Calu3 (cell line): Measurements from ENCODE around the gene VSTM2B. TPM values are rescaled to one million over a fixed set of nuclear protein-coding genes. Genes with fewer than 3 reads are reported as not detected.

ENCODE experiments used
- BruUV-seq: library from RNA; stranded (reverse); fragments of 400-500 nt; replicated peaks from 2 replicates; lab custom pipeline; 2021; lab: Mats Ljungman, UMichigan
- CTCF ChIA-PET: fragments of 300-600 bp; sonication (Branson Sonifier 250); formaldehyde crosslinking; loops from one replicate; lab custom pipeline; 2022; ENCODE audit warnings: antibody characterized with exemption; lab: Charles Lee
- DNase-seq: peaks from one replicate; pipeline ENCODE4 v3.0.0; 2022
- H3K27ac Mint-ChIP-seq: one replicate; pipeline ENCODE4 v1.8.0; 2022; ENCODE audit warnings: mixed read lengths; ENCODE audit not compliant: unreplicated experiment
- H3K27me3 Mint-ChIP-seq: one replicate; pipeline ENCODE4 v1.8.0; 2022; ENCODE audit warnings: mixed read lengths; ENCODE audit not compliant: unreplicated experiment
- H3K36me3 Mint-ChIP-seq: one replicate; pipeline ENCODE4 v1.8.0; 2022; ENCODE audit warnings: mild to moderate bottlenecking, moderate library complexity, mixed read lengths; ENCODE audit not compliant: insufficient read depth, unreplicated experiment
- H3K4me1 Mint-ChIP-seq: one replicate; pipeline ENCODE4 v1.8.0; 2022; ENCODE audit warnings: mild to moderate bottlenecking, low read depth, mixed read lengths; ENCODE audit not compliant: unreplicated experiment
- H3K4me3 Mint-ChIP-seq: one replicate; pipeline ENCODE4 v1.8.0; 2022; ENCODE audit warnings: mild to moderate bottlenecking, low read depth, moderate library complexity, mixed read lengths; ENCODE audit not compliant: unreplicated experiment
- H3K9me3 Mint-ChIP-seq: one replicate; pipeline ENCODE4 v1.8.0; 2022; ENCODE audit warnings: low read depth, mixed read lengths; ENCODE audit not compliant: unreplicated experiment
- intact Hi-C: fragments of 100-400 bp; cut with micrococcal nuclease; formaldehyde crosslinking; loops from one replicate; pipeline ENCODE4 v1.10.0; 2022; ENCODE audit not compliant: unreplicated experiment
- total RNA-seq: library from RNA; stranded (reverse); gene quantifications from 2 replicates; pipeline ENCODE4 v1.2.3, GENCODE V29; 2022
- TF ChIP-seq, protein P1 (sequence below): fragments of 200-600 bp; IDR thresholded peaks from one replicate; pipeline ENCODE4 v1.8.0; 2022; ENCODE audit warnings: antibody characterized with exemption; ENCODE audit not compliant: unreplicated experiment

VSTM2B gene
- total RNA-seq, 1 experiment from 2014 or later, result not detected

GRCh38 chr19:29605653-29606419 lies 80.0 kb downstream of the VSTM2B start, which contains the start of gene POP4:
Gene POP4 (plus strand): TSS chr19:29606283. CDS start chr19:29606319, 36 bp downstream.
- Mint-ChIP-seq H3K27ac (peak within 1 kb of the TSS; percentile 98), H3K27me3 (no peaks in the 10 kb centered on the region), H3K36me3 (peaks cover 18% of the 10 kb centered on the region), H3K4me3 (peak within 1 kb of the TSS; percentile 90), H3K4me1 (no peaks in the 10 kb centered on the region), H3K9me3 (no peaks in the 10 kb centered on the region)
- CTCF ChIA-PET, result interaction anchor here (1.0 to 1.4 kb wide), 4 partner anchors 13 to 154 kb away, joined by 3 to 4 read pairs (median 3); partner anchors contain the start of gene PLEKHF1
- TSS peak; percentile 79 for BruUV-seq
- intact Hi-C loops, result no loop called here
- DNase-seq, result peak; percentile 95
- TF ChIP-seq, protein P1, sequence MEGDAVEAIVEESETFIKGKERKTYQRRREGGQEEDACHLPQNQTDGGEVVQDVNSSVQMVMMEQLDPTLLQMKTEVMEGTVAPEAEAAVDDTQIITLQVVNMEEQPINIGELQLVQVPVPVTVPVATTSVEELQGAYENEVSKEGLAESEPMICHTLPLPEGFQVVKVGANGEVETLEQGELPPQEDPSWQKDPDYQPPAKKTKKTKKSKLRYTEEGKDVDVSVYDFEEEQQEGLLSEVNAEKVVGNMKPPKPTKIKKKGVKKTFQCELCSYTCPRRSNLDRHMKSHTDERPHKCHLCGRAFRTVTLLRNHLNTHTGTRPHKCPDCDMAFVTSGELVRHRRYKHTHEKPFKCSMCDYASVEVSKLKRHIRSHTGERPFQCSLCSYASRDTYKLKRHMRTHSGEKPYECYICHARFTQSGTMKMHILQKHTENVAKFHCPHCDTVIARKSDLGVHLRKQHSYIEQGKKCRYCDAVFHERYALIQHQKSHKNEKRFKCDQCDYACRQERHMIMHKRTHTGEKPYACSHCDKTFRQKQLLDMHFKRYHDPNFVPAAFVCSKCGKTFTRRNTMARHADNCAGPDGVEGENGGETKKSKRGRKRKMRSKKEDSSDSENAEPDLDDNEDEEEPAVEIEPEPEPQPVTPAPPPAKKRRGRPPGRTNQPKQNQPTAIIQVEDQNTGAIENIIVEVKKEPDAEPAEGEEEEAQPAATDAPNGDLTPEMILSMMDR, result no peak

- H3K27ac Mint-ChIP-seq, result peak overlapping the region; percentile 98
- no peaks in the 10 kb centered on the region for H3K27me3 Mint-ChIP-seq
- intact Hi-C loops, result no loop called here
- no peaks in the 10 kb centered on the region for H3K9me3 Mint-ChIP-seq
- peaks cover 18% of the 10 kb centered on the region for H3K36me3 Mint-ChIP-seq
- BruUV-seq, result no TSS peak
- TF ChIP-seq, protein P1, result no peak
- DNase-seq, result no peak
- peak overlapping the region; percentile 90 for H3K4me3 Mint-ChIP-seq
- H3K4me1 Mint-ChIP-seq, result no peaks in the 10 kb centered on the region
- CTCF ChIA-PET, result interaction anchor here (1.0 to 1.4 kb wide), 3 partner anchors 59 to 154 kb away, joined by 3 to 4 read pairs (median 3); partner anchors contain the start of gene PLEKHF1
Measured at GRCh38 chr19:29606420-29606747, 80.6 kb downstream of the VSTM2B start.

- TF ChIP-seq, protein P1, result no peak
- CTCF ChIA-PET, result interaction anchor here (1.4 to 2.4 kb wide), 2 partner anchors 62 to 107 kb away, joined by 4 to 16 read pairs; no protein-coding TSS in a partner anchor
- no peaks in the 10 kb centered on the region for H3K4me1 Mint-ChIP-seq
- DNase-seq, result no peak
- H3K27me3 Mint-ChIP-seq, result no peaks in the 10 kb centered on the region
- BruUV-seq, result no TSS peak
- no peak overlapping the region for H3K4me3 Mint-ChIP-seq
- peaks cover 18% of the 10 kb centered on the region for H3K36me3 Mint-ChIP-seq
- intact Hi-C loops, result loop anchor here (1.0 kb wide), 2 partner anchors 82 to 107 kb away; no protein-coding TSS in a partner anchor
- H3K27ac Mint-ChIP-seq, result no peak overlapping the region
- no peaks in the 10 kb centered on the region for H3K9me3 Mint-ChIP-seq
Measured at GRCh38 chr19:29609636-29610035, 83.8 kb downstream of the VSTM2B start.

DNA sequence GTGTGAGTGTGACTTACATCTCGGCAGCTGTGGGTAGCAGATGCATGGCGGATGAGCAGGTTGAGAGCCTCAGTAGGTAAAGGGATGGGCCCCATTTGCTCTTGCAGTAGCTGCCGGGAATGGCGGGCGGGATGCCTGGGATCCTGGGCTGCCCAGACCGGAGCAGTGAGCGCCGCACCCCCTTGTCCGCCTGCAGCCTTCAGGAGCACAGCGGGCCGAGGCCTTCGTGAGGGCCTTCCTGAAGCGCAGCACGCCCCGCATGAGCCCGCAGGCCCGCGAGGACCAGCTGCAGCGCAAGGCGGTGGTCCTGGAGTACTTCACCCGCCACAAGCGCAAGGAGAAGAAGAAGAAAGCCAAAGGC lies 84.4 kb downstream of the VSTM2B start:
- Mint-ChIP-seq H3K27ac (no peak overlapping the region), H3K4me3 (no peak overlapping the region), H3K9me3 (no peaks in the 10 kb centered on the region), H3K36me3 (peaks cover 22% of the 10 kb centered on the region), H3K27me3 (no peaks in the 10 kb centered on the region), H3K4me1 (no peaks in the 10 kb centered on the region)
- TF ChIP-seq, protein P1, result no peak
- intact Hi-C loops, result loop anchor here (1.0 kb wide), 2 partner anchors 81 to 106 kb away; no protein-coding TSS in a partner anchor
- no TSS peak for BruUV-seq
- DNase-seq, result no peak
- CTCF ChIA-PET, result interaction anchor here (1.0 to 2.4 kb wide), 4 partner anchors 59 to 120 kb away, joined by 3 to 16 read pairs (median 4); no protein-coding TSS in a partner anchor
